ENCODE measurements around the gene GSG1L. TPM values are rescaled to one million over a fixed set of nuclear protein-coding genes. Genes with fewer than 3 reads are reported as not detected.

GSG1L gene
- total and polyA plus RNA-seq, 4 donors = 0.14 to 1.3 (median 0.24) TPM

DNA sequence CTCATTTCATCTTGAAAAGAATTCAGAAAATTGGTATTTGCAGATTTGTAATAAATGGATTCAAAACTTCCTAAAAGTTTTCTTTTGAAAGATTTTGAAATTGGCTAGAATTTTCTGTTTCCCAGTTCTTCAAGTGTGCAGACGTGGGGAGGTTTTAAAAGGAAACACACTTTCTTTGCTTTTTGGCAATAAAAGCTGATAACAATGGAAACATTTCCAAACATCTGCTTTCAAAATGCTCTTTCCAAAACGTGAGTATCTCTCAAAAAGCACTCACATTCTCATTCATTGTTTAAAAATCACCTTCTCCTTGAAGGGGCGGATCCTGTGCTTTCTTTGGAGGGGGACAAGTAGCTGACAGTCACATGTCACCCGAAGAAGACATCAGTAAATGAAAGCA, 8.6 kb upstream of the GSG1L start:
- H3K4me1 ChIP-seq (ENCODE audit: control insufficient read depth in 5 of 5, insufficient read depth in 5 of 5, low read length in 5 of 5) = no peaks in the 10 kb centered on the region
- no peak overlapping the region for H3K4me3 ChIP-seq
- WGBS, 2 donors = 42 to 55% methylated on average over 4 of the region's 4 CpGs
- H3K36me3 ChIP-seq (ENCODE audit: control insufficient read depth in 4 of 4, insufficient read depth in 4 of 4, low read length in 4 of 4) = no peaks in the 10 kb centered on the region
- no peak overlapping the region for H3K27ac ChIP-seq (ENCODE audit: low read depth in 1 of 2, low read length in 1 of 2)
- no peak overlapping the region for H3K9ac ChIP-seq (ENCODE audit: insufficient read depth in 1 of 2, low read length in 2 of 2)
- ATAC-seq (ENCODE audit: insufficient read depth, low FRiP score) (no peak), DNase-seq (peak in 1 of 3 donors; percentile 20)
- peaks cover 0 to 2% (median 0%) of the 10 kb centered on the region in 4 donors for H3K9me3 ChIP-seq (ENCODE audit: control insufficient read depth in 4 of 4, insufficient read depth in 3 of 4, low read length in 3 of 4)
- TF ChIP-seq, protein P1, sequence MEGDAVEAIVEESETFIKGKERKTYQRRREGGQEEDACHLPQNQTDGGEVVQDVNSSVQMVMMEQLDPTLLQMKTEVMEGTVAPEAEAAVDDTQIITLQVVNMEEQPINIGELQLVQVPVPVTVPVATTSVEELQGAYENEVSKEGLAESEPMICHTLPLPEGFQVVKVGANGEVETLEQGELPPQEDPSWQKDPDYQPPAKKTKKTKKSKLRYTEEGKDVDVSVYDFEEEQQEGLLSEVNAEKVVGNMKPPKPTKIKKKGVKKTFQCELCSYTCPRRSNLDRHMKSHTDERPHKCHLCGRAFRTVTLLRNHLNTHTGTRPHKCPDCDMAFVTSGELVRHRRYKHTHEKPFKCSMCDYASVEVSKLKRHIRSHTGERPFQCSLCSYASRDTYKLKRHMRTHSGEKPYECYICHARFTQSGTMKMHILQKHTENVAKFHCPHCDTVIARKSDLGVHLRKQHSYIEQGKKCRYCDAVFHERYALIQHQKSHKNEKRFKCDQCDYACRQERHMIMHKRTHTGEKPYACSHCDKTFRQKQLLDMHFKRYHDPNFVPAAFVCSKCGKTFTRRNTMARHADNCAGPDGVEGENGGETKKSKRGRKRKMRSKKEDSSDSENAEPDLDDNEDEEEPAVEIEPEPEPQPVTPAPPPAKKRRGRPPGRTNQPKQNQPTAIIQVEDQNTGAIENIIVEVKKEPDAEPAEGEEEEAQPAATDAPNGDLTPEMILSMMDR (IDR thresholded peaks at IDR 0.05; ENCODE audit: control extremely low read depth, extremely low read depth) = no peak
- H3K27me3 ChIP-seq (ENCODE audit: control insufficient read depth in 3 of 3, insufficient read depth in 3 of 3, low read length in 2 of 3) = no peaks in the 10 kb centered on the region

DNA sequence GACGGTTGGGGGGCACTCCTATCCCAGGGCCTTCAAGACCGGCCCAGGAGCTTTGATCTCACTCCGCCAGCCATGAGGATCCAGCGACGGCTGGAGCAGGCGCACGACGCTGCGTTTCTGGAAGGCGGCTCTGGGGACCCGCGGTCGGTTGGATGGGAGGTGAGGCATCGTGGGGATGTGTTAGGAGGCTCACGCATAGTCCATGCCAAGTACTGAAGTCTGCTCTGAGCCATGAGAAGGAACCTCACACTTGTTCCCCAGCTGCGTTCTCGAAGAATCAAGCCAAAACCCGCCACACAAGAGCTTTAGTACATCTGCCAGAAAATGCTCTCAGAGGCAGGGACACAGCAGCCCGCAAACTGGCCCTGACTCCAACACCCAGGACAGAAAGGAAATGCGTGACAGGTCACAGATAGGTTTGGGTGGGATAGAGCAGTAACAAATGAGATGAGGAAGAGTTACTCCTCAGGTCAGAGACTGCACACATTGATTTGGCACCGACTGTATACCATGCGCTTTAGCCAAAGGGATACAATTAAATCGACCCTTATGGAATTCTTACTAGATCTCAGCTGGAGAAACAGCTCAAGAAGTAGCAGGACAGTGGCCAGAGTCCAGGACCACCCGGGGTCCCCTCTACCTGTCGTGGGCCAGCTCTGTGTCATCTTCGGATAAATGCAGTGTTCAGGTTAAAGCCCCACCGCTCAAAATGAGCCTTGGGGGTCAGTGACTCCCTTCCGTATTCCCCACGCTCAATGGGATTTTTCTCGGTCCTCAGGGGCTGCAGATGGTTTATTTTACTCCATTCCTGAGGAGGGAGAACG, 6.7 kb upstream of the GSG1L start:
- 67 to 75% methylated on average over 31 of the region's 31 CpGs for WGBS, 2 donors

DNA sequence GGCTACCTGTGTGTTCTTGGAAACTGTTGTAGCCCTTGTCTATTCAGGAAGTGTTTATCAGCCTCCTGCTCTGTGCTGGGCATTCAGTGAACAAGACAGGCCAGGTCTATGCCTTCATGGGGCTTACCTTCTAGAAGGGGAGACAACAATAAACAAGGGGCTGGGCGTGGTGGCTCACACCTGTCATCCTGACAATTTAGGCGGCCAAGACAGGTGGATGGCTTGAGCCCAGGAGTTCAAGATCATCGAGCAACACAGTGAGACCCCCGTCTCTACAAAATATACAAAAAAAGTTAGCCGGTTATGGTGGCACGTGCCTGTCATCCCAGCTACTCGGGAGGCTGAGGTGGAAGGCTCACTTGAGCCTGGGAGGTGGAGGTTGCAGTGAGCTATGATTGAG, 5.5 kb upstream of the GSG1L start:
- no peak overlapping the region for H3K27ac ChIP-seq (ENCODE audit: low read depth in 1 of 2, low read length in 1 of 2)
- H3K27me3 ChIP-seq (ENCODE audit: control insufficient read depth in 3 of 3, insufficient read depth in 3 of 3, low read length in 2 of 3) = peaks cover 0 to 19% (median 12%) of the 10 kb centered on the region in 3 donors
- H3K9ac ChIP-seq (ENCODE audit: insufficient read depth in 1 of 2, low read length in 2 of 2) = no peak overlapping the region
- H3K36me3 ChIP-seq (ENCODE audit: control insufficient read depth in 4 of 4, insufficient read depth in 4 of 4, low read length in 4 of 4) = no peaks in the 10 kb centered on the region
- H3K9me3 ChIP-seq (ENCODE audit: control insufficient read depth in 4 of 4, insufficient read depth in 3 of 4, low read length in 3 of 4) = no peaks in the 10 kb centered on the region
- no peak overlapping the region for H3K4me3 ChIP-seq
- 82 to 92% methylated on average over 7 of the region's 7 CpGs for WGBS, 2 donors
- DNase-seq (no peak), ATAC-seq (ENCODE audit: insufficient read depth, low FRiP score) (no peak)
- H3K4me1 ChIP-seq (ENCODE audit: control insufficient read depth in 5 of 5, insufficient read depth in 5 of 5, low read length in 5 of 5) = no peaks in the 10 kb centered on the region
- TF ChIP-seq, protein P1 (IDR thresholded peaks at IDR 0.05; ENCODE audit: control extremely low read depth, extremely low read depth) = no peak

More for the DNA sequence above, 6.7 kb upstream of the GSG1L start:
- Histone ChIP-seq H3K36me3 (ENCODE audit: control insufficient read depth in 4 of 4, insufficient read depth in 4 of 4, low read length in 4 of 4) (no peaks in the 10 kb centered on the region), H3K27ac (ENCODE audit: low read depth in 1 of 2, low read length in 1 of 2) (no peak overlapping the region), H3K4me1 (ENCODE audit: control insufficient read depth in 5 of 5, insufficient read depth in 5 of 5, low read length in 5 of 5) (no peaks in the 10 kb centered on the region), H3K9me3 (ENCODE audit: control insufficient read depth in 4 of 4, insufficient read depth in 3 of 4, low read length in 3 of 4) (peaks cover 0 to 2% (median 0%) of the 10 kb centered on the region in 4 donors), H3K27me3 (ENCODE audit: control insufficient read depth in 3 of 3, insufficient read depth in 3 of 3, low read length in 2 of 3) (peaks cover 0 to 7% (median 0%) of the 10 kb centered on the region in 3 donors), H3K4me3 (no peak overlapping the region), H3K9ac (ENCODE audit: insufficient read depth in 1 of 2, low read length in 2 of 2) (no peak overlapping the region)
- DNase-seq = peak; percentile 42 to 61 (median 42)
- ATAC-seq (ENCODE audit: insufficient read depth, low FRiP score) = no peak
- TF ChIP-seq, protein P1 (IDR thresholded peaks at IDR 0.05; ENCODE audit: control extremely low read depth, extremely low read depth) = no peak
